HG03025 (cell line): Measurements from ENCODE around the gene ABL1.

Source experiments
- ATAC-seq: cut with Tn5 transposase; IDR thresholded peaks from one replicate; pipeline ENCODE4 v1.9.1; 2021; ENCODE audit warnings: mild to moderate bottlenecking, moderate library complexity; ENCODE audit not compliant: unreplicated experiment, low FRiP score

The ABL1 gene

DNA sequence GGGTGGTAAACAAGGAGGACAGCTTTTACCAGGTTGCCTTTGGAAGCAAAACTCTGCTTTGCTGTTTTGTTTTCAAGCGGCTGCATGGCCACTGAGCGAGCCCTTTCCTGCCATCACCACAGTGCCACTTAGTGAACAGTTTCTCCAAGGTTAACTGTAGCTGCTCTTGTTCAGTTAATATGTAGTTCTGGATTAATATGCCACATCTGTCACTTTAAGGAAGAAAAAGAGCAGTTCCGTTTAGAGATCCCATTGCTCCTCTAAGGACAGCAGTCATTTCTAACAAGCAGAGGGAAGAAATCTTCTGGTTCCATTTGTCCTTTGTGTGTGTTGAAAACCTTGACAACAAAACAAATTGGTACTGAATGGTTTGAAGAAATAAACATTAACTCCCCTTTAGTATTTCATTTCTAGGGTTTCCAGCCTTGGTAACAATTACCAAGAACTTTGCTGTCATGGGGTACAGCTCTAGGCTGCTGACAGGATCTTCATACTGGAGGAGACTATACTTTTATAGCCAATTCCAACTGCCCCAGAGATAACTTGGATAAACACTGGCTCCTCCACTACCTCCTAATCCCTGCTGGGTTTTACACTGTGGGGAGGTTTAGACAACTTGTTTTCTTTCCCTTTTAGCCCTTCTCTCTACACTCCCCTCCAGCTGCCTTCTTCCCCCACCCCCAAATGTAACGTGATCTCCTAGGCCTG is 10.3 kb upstream of the ABL1 start:
- no peak for ATAC-seq

DNA sequence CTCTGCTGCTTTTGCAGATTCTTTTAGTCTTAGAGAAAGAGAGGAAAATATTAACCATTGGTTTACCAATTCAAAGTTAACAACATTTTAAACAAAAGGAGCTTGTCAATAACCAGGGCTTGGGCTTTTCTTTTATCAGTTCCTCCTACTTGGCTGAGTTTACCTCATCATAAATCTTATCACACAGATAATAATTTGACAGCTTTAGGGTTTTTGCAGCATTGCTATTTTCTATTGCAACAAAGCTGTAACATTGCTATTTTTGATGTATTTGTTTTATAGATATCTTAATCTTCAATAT is 9.8 kb upstream of the ABL1 start:
- ATAC-seq: no peak

DNA sequence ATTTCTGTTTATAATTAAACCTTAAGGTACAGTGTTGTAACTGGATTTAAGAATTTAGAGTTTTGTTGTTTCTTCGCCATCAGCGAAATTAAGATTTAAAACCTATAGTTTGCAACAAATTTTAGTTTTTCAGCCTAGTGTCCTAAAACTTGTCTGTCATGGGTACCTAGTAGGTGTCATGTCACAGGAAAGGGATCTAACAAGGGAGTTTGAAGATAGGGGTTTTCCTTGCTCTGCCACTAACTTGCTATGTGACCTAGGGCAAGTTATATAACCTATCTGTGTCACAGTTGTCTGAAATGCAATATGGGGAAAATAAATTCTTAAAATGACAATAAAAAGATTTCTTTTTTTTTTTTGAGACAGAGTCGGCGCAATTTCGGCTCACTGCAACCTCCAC is 9.2 kb upstream of the ABL1 start:
- no peak for ATAC-seq

DNA sequence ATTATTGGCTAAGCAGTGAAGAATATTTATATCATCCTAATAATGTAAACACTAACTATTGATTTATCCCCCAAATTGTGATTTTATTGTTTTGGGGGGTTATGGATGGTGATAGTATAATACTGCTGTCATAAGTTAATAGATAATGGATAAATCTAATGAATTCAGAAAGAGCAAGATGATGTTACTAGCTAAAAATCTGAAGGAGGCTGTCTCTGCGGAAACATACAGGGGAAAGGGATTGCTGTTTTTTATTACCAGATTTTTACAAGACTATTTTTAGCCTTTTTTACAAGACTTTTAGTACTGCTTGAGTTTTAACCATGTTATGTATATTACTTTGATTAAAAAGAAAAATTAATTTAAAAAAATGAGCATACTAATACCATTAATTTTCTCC is 5.3 kb upstream of the ABL1 start:
- no peak for ATAC-seq

DNA sequence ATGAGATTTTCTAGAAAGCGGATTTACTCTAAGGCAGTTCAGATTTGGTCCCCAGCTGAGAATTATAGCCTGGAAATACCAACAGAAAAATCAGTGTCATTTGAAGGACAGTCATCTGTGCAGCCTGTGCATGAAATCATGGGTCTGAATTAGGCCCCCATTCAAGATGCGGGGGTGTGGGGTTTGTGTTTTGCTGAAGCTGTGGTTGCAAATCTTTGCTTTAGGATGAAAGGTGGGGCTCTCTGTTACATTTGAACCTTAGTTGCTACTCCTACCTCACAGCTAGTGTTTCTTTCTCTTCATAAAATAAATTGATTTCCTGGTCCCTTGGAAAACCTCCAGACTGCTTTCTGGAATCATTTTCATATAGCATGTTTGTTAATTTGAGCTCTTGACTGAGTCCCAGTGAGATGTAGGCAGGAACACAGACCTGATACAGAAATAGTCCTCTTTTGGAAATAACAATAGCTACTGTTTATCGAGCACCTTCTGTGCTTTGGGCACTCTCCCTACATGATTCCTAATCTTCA is 4.8 kb upstream of the ABL1 start:
- no peak for ATAC-seq

DNA sequence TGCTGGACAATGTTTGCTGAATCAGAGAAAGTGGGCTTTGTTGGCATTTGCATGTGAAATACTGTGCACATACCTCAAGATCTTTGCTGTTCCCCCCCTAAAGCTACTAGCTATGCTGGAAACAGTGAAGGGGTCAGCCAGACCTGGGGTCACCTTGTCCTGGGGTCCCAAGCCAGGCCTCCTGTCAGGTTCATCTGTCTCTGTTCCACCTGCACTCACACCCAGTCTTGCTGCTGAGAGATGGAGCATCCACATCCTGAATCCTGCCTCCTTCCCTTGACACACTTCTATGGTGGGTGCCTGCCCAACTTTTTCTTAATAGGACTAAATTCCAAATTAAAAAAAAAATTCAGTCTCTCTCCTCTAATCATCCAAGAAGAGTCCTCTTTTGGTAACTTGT is 4.0 kb upstream of the ABL1 start:
- ATAC-seq: no peak

DNA sequence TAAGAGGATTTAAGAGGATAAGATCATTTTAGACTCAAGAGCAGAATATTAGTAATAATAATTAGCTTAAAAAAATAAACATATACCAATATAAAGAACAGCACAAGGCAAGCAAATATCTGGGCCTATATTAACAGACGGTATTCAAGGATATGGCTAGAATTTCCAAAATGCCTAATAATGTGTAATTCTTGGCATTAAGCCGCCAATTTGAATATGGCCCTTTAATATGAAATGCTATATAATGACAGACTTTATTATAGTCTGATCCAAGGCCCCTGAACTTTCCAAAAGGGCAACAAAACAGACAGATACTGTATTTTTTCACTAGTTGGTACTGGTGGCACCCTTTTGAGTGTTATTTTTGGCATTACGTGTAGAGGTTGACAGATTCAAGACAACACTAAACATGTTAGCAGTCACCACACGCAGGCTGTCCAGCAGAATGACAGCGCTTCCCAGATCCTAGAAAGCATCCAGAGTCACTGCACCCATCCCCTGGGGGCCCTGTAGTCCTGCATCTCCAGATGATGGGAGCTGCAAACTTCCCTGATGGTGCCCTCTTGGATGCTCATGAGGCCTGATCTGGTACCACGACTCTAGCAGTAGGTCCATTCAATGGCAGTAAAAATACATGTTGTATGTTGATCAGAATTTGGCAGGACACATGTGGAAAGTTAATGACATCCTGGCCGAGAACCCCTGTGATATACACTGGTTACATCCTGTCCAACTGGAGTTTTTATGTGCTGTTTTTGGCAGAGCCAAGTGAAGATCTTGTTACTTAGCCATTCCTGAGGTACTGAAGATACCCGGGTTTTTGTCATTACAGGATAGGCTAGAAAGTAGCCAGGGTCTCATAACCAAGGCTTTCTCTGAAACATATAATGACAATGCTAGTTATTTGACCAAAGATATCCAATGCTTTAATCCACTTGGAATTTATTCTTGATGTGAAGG is 1.7 kb upstream of the ABL1 start:
- no peak for ATAC-seq

DNA sequence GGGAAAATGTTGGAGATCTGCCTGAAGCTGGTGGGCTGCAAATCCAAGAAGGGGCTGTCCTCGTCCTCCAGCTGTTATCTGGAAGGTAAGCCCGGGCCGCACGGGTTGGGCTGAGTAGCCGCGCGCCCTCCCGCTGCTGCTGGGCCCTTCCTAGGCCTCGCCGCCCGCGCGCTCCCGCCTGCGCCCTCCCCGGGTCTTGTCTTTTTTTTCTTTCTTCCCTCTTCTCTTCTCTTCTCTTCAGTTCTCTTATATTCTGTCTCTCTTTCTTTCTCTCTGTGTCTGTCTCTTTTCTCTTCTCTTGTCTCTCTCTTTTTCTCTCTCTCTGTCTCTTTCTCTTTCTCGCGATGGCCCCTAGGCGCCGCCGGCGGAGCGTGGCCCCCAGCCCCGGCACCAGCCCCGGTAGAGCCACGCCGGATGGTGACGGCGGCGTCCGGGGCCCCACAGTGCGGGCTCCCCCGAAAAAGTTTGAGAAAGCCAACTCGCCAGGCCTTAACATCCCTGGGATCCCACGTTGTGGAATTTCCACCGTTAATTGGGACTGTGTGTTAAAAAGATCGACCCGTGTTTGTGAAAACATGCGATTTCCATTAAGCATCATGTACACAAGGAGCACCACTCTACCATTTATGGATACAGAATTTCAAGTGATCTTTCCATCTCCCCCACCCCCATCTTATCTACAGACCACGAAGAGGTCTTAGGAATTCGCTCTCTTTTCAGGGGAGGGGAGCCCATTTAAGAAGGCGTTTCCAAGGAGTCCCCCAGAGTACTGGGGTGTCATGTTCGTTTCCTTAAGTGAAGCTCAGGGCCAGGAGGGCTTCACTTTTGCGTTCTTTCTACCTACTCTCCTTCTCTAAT is 616 bp downstream of the ABL1 start:
- ATAC-seq: peak; percentile 23

DNA sequence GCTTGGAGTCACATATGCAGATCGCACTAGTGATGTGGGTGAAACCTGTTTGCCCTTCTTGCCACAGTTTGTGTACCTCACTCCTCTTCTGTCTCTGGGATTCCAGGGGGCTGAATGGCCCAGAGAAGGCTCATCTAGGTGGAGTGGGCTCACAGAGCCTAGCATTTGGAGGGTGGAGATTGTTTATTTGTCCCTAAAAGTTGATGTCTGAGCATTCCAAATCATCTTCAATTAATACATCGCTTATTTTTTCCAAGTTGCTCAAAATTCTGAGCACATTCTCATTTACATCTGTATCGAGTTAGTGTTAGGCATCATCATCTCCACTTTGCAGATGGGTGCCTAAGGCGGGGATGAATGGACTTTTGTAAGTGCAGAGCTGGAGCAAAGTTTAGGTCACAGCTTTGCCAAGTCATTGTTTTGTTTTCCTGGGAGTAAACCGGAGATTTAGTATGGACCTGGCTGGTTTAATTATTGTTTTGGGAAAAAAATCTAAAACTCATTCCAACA is 2.0 kb downstream of the ABL1 start:
- no peak for ATAC-seq

DNA sequence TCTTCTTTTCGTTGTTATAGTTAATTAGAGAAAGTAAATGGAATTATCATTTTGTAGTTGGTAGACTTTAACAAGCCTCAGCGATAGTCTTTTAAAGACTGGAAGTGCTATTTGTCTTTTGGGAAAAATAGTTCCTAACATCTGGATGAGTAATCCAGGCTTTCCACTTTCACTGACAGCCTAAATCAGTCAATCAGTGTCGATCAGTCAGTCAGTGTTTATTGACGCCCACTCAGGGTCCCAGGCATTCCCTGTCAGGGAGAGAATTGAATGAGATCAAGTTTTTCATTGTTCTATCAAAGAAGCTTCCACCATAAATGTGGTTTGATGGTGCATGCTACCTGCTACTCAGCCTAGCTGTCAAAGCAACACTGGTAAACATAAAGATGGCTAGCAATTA is 2.6 kb downstream of the ABL1 start:
- ATAC-seq: no peak

DNA sequence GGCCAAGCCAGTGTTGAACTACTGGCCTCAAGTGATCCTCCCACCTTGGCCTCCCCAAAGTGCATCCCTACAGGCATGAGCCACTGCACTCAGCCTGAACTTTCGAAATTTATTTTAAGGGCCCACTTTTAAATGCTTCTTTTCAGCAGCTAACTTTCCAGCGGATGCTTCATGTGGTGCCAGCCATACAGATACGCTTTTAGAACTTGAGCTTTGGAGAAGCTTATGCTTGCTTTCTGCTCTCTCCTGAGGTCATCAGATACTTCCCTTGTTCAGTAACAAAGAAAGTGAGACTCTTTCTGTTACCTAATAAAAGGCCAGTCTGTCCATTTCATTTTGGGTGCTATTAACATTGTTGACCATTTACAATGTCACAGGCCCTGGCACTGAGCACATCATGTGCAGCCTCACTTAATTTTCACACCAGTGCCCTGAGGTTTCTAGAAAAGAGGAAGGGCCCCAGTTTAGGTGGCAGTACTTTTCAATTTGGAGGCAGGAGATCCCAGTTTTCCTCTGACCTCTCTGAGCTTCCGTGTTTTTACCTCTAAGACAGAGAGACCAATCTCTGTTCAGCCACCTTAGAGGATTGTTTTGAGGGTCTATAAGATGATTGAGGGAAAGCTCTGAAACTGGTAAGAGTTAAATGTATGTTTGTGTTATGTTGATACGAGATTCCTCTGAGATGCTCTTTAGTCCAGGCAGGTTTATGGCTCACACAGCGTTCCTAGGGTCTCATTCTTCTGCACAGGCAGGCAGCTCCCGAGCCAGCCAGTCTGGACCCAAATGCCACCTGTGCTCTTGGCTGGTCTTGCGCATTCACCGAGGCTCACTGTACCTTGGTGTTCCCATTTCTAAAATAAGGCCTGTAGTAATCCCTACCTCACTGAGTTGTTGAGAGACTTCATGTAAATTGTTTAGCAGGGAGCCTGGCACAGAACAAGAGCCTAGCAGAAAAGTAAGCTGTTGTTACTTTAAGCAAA is 4.4 kb downstream of the ABL1 start:
- ATAC-seq: no peak

DNA sequence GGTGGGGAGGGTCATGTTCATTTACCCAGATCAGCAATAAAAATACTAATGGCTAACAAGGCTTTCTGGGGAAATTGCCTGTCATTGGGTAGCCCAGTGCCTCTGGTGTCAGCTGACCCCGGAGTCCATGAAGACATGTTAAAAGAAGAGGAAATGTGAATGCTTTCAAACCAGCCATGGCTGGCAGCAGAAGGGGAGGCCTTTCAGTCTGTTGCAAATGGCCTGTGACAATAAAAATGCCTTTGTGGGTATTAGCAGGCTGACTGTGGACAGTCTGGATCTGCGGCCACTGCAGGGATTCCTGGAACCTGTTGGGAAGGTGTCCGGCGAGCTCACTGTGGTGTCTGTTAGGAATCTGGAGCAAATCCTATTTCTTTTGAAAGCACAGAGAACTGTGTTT is 7.5 kb downstream of the ABL1 start:
- no peak for ATAC-seq

DNA sequence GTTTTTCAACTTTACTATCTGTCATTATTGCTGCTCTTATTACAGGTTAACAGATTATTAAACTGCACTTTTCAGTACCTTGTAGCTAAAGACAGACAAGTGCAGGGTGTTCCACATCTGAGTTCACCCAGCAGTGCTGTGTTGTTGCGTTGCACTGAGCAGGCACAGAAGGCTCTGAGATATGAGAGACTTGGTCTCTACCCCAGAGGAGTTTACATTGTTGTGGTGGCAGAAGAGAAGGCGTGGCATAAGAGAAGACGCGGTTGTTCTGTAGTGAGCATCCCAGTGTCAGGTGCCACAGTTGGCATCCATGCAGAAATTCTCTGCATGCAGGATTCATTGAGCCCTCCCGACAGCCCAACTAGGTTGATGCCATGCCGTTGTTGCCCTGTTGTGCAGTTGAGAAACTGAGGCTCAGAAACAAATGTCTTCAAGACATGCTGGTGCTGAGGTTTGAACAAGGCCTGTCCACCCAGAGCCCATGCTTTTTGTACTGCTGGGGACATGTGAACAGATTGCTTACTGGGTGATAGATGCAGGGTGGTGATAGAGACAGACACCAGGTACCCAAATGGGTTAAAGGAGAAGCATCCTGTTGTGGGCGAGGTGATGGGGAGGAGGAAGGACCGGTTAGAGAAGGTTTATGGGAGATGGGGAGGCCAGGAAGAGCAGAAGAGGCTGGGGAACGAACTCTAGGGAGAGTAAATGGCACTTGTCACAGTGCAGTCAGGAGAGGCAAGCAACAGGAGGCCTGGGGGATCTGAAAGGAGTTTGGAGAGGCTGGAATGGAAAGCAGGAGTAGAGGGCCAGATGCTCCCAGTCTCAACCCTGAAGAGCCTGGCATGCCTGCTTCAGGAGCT is 8.2 kb downstream of the ABL1 start:
- ATAC-seq: no peak

DNA sequence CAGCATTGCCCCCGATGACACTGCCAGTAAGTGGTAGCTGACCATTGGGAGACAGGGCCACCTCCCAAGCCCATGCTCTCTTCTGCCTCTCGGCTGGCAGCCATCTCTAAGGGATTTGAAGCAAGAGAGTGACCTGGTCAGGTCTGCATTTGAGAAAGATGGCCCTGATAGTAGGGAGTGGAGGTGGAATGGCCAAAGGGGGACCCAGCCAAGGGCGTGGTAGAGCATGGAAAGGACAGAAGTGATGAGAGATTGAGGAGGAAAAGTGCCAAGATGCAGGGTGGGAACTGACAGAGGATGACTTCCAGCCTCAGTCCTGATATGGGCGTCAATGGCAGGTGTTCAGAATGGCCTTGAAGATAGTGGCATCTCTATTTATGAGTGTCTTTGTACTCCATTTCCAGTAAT is 9.0 kb downstream of the ABL1 start:
- ATAC-seq: no peak

DNA sequence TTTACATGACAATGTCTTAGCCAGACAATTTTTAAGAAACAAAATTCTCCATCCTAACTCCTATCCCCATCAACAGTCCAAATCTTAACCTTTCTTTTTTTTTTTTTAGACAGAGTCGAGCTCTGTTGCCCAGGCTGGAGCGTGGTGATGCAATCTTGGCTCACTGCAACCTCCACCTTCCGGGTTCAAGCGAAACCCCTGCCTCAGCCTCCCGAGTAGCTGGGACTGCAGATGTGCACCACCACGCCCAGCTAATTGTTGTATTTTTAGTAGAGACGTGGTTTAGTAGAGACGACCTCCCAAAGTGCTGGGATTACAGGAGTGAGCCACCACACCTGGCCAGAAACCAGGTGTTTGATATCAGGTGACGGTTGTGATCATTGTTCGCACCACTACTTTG is 10.2 kb downstream of the ABL1 start:
- ATAC-seq: no peak

DNA sequence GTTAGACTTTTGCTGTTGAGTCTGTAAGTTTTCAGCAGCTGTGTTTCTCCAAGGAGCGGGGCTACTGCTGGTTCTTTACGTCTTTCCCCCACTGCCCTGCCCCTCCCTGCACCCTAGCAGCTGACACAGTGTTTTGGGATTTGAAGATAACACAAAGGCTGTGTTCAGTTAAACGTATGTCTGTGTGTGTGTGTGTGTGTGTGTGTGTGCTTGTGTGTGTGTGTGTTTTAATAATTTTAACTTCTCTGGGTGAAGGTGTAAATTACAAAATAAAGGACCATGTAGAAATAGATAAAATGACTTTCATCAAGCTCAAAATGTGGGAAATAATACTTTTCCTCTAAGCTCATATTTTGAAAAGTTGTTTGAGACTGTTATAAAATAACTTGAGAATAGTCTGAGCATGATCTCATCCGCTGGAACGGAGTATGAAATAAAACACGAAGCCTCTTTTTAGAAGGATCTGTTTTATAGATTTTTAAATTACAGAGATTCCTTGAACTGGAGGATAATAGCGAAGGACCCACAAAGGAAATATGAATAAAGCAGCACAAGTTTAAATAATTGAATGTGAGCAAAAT is 10.9 kb downstream of the ABL1 start:
- no peak for ATAC-seq

DNA sequence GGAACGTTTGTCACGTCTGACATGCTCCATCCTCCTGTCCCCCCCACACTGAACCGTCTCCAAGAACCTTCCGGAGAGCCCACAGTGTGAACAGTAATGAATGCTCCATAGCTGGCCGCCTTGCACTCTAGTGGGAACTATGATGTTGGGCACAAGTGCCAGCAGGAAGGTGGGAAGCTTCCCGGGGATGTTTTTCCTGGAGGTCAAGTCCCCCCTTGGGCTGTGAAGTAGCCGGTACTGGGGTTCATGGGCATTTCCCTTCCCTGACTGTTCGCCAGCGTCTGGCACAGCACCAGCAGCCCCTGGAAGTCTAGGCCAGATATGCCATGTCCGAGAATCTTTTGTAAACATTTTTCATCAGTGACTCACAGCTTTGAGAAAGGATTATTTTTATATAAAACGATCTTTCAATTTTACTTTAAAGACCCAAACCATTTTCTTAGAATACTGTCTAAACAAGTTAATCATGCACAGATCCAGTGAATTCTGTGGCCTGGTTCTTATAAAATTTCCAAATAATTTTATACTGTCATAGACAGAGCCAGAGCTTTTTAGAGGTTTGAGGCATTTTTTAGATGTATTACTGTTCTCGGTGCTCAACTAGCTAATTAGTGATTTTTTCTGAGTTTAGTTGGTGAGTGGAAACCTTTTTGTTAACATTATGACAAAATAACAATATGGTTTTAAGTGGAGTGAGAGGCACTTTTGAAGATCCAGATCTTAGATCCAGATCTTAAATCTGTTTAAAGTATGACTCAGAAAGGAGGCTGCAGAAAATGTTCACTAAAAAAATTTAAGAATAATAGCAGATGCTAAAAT is 11.6 kb downstream of the ABL1 start:
- no peak for ATAC-seq
